ENCODE results near the gene APC2.
"Not testable (repeated sequence)": the region's sequence is repeated elsewhere in the genome, so short reads cannot be mapped to it uniquely, and the experiment has no call there.

The APC2 gene

GRCh38 chr19:1412995-1413800 is 36.7 kb upstream of the APC2 start:
- no peak for DNase-seq

GRCh38 chr19:1416014-1416841 is 33.7 kb upstream of the APC2 start:
- DNase-seq: no peak

GRCh38 chr19:1417145-1417544 is 32.8 kb upstream of the APC2 start:
- DNase-seq: no peak

GRCh38 chr19:1417681-1418495 is 32.0 kb upstream of the APC2 start:
- no peak for DNase-seq

- DNase-seq: no peak
Observed at GRCh38 chr19:1418496-1418775, 31.5 kb upstream of the APC2 start.

- no peak for DNase-seq
Observed at GRCh38 chr19:1418951-1419738, 30.8 kb upstream of the APC2 start.

GRCh38 chr19:1420085-1420484 is 29.8 kb upstream of the APC2 start:
- not testable (repeated sequence) for DNase-seq

GRCh38 chr19:1420590-1420989 is 29.3 kb upstream of the APC2 start:
- DNase-seq: no peak

GRCh38 chr19:1421218-1421957 is 28.5 kb upstream of the APC2 start:
- no peak for DNase-seq

- DNase-seq: no peak
Observed at GRCh38 chr19:1421958-1422305, 28.0 kb upstream of the APC2 start.

- DNase-seq: no peak
Observed at GRCh38 chr19:1422360-1422759, 27.6 kb upstream of the APC2 start.

GRCh38 chr19:1422943-1423342 is 27.0 kb upstream of the APC2 start:
- no peak for DNase-seq

- DNase-seq: no peak
Observed at GRCh38 chr19:1423436-1424191, 26.3 kb upstream of the APC2 start.

GRCh38 chr19:1424192-1424955 is 25.5 kb upstream of the APC2 start:
- DNase-seq: no peak

GRCh38 chr19:1425102-1425837 is 24.7 kb upstream of the APC2 start:
- DNase-seq: no peak

- DNase-seq: no peak
Observed at GRCh38 chr19:1425902-1426301, 24.0 kb upstream of the APC2 start.

GRCh38 chr19:1426736-1427135 is 23.2 kb upstream of the APC2 start:
- DNase-seq: no peak

- DNase-seq: no peak
Observed at GRCh38 chr19:1427221-1427920, 22.6 kb upstream of the APC2 start.

GRCh38 chr19:1428738-1429391 is 21.1 kb upstream of the APC2 start:
- DNase-seq: no peak

Measured in NCI-H1105 (cell line).